ENCODE results near the gene TBX1. TPM values are rescaled to one million over a fixed set of nuclear protein-coding genes. Genes with fewer than 3 reads are reported as not detected.

The TBX1 gene
- total RNA-seq, 4 donors from 2014 or later, result 0.65 to 2.7 TPM; not detected in 2

DNA sequence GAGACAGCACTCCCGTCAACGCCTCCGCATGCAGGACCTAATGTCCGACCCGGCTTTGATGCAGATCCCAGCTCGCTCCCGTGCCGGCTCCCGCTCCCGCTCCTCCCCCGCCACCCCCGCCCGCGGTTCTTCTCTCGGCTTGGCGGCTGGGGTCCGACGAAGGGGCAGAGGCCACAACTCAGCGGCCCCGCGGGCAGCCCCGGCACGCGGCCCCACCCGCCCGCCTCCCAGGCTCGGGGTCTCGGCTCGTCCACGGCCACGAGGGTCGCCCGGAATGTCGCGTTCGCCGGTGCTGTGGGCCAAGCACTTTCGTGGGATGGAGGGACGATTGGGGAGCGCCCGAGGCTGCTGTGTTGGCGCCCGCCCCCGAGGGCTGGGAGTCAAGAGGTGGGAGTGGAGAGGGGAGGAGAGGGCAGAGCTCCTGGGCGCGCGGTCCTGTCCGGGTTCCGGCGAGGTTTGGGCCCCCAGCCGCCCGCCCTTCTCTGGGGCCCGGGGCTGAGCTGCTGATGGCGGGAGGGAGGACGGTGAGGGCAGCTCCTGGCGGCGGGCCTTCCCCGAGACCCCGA, 5.3 kb upstream of the TBX1 start:
- TF ChIP-seq, protein P1, sequence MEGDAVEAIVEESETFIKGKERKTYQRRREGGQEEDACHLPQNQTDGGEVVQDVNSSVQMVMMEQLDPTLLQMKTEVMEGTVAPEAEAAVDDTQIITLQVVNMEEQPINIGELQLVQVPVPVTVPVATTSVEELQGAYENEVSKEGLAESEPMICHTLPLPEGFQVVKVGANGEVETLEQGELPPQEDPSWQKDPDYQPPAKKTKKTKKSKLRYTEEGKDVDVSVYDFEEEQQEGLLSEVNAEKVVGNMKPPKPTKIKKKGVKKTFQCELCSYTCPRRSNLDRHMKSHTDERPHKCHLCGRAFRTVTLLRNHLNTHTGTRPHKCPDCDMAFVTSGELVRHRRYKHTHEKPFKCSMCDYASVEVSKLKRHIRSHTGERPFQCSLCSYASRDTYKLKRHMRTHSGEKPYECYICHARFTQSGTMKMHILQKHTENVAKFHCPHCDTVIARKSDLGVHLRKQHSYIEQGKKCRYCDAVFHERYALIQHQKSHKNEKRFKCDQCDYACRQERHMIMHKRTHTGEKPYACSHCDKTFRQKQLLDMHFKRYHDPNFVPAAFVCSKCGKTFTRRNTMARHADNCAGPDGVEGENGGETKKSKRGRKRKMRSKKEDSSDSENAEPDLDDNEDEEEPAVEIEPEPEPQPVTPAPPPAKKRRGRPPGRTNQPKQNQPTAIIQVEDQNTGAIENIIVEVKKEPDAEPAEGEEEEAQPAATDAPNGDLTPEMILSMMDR (IDR thresholded peaks at IDR 0.05), result no peak
- ATAC-seq (ENCODE audit: low FRiP score) (no peak), DNase-seq (ENCODE audit: low spot score) (no peak)

DNA sequence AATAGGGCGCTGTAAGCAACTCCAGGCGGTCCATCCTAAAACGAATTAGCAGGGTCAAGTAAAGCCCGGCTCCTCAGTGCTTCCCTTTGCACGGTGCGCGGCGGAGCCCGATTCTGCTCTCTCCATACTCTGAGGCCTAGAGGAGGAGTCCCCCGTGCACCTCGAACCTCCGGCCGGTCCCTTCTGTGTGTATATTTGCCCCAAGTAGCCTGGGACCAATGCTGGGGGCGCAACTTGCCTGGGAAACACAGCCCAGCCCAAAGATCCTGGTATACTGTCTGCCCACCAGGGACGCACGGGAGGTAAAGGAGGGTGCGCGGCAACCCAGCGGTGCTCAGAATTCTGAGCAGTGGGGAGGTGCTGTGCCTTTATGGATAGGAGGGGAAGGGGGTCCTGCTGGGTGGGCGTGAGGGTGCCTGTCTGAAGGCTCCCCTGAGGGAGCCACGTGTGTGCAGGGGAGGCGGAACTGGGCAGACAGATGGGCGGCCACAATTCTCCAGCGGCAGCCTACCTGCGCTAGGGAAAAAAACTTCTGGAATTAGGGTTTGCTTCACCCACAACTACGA, 4.8 kb upstream of the TBX1 start:
- DNase-seq (ENCODE audit: low spot score) (no peak), ATAC-seq (ENCODE audit: low FRiP score) (no peak)
- TF ChIP-seq, protein P1 (IDR thresholded peaks at IDR 0.05), result no peak

DNA sequence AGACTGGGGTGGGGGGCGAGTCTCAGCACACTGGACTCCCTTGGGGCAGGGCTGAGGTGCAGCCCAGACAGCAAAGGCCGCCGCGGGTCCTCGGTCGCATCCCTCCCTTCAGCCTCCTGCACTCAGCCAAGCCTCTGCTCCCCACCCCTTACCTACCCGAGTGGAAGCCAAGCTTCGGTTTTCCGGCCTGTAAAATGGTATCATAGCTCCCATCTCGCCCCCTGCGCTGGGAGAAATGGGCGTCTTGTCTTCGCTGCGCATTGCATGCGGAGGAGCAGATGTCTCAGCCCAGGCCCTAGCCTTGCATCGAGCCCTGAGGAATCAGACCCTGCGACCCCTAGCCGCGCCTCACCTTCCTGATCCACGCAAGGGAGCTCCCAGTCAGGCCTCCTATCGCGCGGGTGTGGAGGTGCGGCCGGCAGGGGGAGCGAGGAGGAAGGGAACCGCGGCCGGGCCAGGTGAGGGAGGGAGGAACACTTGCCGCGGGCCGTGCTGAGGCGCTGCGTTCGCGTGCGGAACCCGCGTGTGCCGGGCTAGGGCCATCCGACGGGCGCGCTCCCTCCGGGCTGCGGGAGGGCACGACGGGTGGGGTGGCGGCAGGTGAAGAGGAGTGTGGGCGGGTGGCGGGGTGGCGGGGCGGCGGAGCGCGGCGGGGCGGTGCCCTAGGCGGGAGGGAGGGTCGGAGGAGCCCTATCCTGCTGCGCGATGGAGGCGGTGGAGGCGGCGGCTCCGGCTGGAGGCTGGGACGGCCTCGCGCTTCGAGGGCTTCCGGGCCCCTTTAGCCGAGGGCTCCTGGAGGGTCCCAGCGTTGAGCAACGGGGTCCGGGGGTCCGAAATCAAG, 4.1 kb upstream of the TBX1 start:
- ATAC-seq (ENCODE audit: low FRiP score) (peak; percentile 20), DNase-seq (ENCODE audit: low spot score) (no peak)
- TF ChIP-seq, protein P1 (IDR thresholded peaks at IDR 0.05), result no peak

DNA sequence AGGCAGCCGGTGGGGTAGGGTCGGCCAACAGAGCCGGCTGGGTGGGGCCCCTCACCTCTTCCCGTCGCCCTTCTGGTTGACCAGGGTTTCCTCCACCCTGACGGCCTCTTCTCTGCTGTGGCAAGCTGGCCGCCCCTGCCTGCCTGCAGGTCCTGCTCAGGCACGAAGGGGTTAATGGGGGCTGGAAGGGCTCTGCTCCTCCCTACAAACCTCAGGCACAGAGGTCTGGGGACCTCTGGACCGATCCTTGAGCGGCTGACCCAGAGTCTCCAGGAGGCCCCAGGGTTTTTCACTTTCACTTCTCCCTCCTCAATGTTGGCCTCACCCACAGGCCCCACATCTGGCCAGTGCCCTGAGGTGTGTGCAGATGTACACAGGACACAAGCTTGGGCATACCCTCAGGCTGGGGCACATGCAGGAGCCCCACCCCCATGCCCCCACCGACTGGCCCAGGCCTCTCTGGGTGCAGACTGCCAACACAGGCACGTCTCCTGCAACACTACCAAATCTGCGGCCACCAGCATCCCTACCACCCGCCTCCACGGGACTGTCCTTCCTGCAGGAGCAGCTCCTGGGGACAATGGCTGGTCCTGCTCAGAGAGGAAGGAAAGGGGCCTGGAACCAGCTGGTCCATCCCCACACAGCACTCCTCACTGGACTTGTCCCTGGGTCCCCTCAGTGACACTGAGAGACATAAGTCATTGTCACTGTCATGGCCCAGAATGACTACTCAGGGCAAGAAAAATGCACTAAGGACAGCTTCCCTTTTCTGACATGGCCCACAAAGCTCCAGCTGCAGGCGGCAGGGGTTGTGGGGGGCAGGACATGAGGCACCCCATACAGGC, 3.2 kb upstream of the TBX1 start:
- DNase-seq (ENCODE audit: low spot score) (no peak), ATAC-seq (ENCODE audit: low FRiP score) (no peak)
- TF ChIP-seq, protein P1 (IDR thresholded peaks at IDR 0.05), result no peak

DNA sequence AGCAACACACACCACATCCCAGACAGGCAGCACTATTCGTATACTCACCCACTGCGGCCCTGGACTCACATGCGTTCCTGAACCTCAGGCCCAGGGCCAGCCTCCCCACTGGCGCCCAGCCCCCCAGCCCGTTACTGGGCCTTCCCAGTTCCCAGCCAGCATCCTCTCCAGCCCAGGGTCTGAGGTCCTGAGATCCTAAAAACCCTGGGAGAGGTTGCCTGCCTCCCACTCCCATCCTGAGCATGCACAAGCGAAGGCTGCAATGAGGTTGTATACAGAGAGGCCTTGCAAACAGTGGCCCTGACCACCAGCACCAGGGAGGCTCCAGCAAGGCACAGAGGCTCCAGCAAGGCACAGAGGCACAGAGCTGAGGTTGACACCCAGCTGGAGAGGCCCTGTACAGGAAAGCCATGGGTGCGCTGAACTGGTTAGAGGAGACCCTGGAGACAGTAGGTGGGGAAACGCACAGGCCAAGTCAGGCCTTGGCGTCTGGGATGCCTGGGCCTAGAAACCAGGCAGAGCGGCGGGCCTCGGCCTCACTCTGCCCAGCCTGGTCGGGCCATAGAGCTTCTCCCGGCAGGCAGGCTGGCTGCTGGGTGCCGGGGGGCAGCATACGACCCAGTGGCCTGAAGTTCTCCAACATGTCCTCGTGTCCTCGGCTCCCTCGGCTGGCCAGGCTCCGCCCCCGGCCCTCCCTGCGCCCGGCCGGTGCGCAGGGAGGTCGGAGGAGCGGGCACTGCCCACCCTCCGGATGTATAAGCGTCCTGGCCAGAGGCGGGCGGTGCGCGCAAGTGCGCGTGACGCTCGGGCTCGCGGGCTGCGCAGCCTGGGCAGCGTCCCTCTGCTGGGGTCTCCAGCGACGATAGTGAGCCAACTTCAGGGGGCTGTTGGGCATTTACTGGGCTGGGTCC, 2.3 kb upstream of the TBX1 start:
- no peak for DNase-seq (ENCODE audit: low spot score)
- no peak for ATAC-seq (ENCODE audit: low FRiP score)
- TF ChIP-seq, protein P1 (IDR thresholded peaks at IDR 0.05), result no peak

DNA sequence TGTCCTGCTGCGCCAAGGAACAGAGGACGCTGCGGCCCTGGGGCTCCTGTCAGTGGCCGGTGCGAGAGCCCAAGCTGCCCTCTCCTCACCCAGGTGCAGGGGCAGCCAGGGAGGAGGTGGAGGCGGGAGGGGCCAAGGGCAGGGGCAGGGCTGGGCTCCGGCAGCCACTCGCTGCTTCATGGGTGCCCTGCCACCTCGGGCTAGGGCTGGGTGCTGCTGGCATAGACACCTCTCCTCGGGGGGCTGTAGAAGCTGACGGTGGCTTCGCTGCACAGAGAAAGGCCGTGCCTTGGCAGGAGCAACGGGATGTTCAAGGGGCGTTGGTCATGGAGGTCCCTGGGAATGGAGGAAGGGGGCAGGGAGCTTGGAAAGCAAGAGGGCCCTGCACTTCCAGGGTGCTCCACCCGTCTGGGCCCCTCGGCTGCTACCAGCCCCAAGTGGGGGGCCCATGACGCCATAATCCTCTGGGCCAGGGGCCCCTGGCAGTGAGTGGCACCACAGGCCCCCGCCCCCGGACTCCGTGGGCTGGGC, 1.6 kb upstream of the TBX1 start:
- no peak for ATAC-seq (ENCODE audit: low FRiP score)
- TF ChIP-seq, protein P1 (IDR thresholded peaks at IDR 0.05), result no peak
- no peak for DNase-seq (ENCODE audit: low spot score)

All from omental fat pad (tissue), 4 donors.